Measurements from ENCODE around the gene SOD2. TPM values are rescaled to one million over a fixed set of nuclear protein-coding genes. Genes with fewer than 3 reads are reported as not detected.

The SOD2 gene
- polyA plus RNA-seq, 1 of the 3 experiments (the other 2 are of a cell fraction), result 26.8 TPM

DNA sequence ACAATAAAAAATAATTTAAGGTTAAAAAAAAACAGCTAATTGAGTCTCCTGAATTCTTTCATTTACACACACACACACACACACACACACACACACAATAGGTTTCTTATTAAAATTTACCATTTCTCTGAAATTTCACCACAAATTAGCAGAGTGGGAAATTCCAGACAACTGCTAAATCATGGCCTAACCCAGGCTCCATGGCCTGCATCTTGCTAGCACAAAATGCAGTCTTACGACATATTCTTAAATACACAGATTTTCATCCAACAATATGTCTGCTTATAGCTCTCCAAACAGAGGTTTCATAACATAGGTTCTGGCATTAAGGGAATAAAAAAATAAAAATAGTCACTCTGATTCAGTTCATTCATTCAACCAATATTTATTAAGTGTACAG lies 46.9 kb downstream of the SOD2 start:
- no peak overlapping the region for H3K4me2 ChIP-seq
- H3K9ac ChIP-seq, result no peak overlapping the region
- no peaks in the 10 kb centered on the region for H3K79me2 ChIP-seq (ENCODE audit: insufficient read depth)
- TF ChIP-seq JUND (IDR thresholded peaks at IDR 0.05), result no peak
- TF ChIP-seq, protein P1, sequence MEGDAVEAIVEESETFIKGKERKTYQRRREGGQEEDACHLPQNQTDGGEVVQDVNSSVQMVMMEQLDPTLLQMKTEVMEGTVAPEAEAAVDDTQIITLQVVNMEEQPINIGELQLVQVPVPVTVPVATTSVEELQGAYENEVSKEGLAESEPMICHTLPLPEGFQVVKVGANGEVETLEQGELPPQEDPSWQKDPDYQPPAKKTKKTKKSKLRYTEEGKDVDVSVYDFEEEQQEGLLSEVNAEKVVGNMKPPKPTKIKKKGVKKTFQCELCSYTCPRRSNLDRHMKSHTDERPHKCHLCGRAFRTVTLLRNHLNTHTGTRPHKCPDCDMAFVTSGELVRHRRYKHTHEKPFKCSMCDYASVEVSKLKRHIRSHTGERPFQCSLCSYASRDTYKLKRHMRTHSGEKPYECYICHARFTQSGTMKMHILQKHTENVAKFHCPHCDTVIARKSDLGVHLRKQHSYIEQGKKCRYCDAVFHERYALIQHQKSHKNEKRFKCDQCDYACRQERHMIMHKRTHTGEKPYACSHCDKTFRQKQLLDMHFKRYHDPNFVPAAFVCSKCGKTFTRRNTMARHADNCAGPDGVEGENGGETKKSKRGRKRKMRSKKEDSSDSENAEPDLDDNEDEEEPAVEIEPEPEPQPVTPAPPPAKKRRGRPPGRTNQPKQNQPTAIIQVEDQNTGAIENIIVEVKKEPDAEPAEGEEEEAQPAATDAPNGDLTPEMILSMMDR (IDR thresholded peaks at IDR 0.05), result no peak
- no peaks in the 10 kb centered on the region for H3K27me3 ChIP-seq (ENCODE audit: insufficient read depth)
- no peak for DNase-seq
- WGBS (ENCODE audit: low lambda C conversion rate), result 88% methylated on average over 1 of the region's 1 CpG
- CTCF ChIA-PET, result interaction anchor here (1.0 to 2.8 kb wide), 2 partner anchors 8 to 496 kb away, joined by 3 to 17 read pairs; no protein-coding TSS in a partner anchor
- H3K27ac ChIP-seq (ENCODE audit: low read depth in 2 of 2, low read length in 1 of 2), result no peak overlapping the region
- H3K9me3 ChIP-seq, result no peaks in the 10 kb centered on the region
- POLR2A ChIA-PET, result interaction anchor here (0.6 kb wide), 1 partner anchor 11 kb away, joined by 5 read pairs; no protein-coding TSS in a partner anchor
- no peaks in the 10 kb centered on the region for H3K9me2 ChIP-seq
- no peaks in the 10 kb centered on the region for H3F3A ChIP-seq (replicated peaks; ENCODE audit: insufficient read depth)
- H3K4me1 ChIP-seq (ENCODE audit: control insufficient read depth in 1 of 2, insufficient read depth in 2 of 2, low read depth in 1 of 2, low read length in 1 of 2), result no peaks in the 10 kb centered on the region
- no peaks in the 10 kb centered on the region for H4K20me1 ChIP-seq (ENCODE audit: insufficient read depth)
- no peaks in the 10 kb centered on the region for H3K36me3 ChIP-seq (replicated peaks in 1 of 2; ENCODE audit: control insufficient read depth in 1 of 2, insufficient read depth in 2 of 2, low read length in 1 of 2)
- H2AFZ ChIP-seq (ENCODE audit: low read depth), result no peak overlapping the region
- H3K4me3 ChIP-seq (ENCODE audit: low read depth in 2 of 2, low read length in 1 of 2), result no peak overlapping the region

DNA sequence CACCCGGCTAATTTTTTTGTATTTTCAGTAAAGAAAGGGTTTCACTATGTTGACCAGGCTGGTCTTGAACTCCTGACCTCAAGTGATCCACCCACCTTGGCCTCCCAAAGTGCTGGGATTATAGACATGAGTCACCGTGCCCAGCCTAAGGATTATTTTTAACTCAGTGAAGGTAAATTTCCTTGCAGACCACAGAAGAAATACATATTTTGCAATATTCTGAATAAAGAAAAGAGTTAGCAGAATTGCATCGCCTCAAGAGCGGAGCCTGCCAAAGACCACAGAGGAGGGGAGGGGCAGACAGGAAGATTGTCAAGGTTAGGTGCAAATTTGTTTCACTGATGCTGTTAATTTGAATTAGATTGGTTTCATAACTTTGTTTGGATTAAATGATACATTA lies 47.4 kb downstream of the SOD2 start:
- H3K9me3 ChIP-seq, result no peaks in the 10 kb centered on the region
- H3K4me2 ChIP-seq, result no peak overlapping the region
- H2AFZ ChIP-seq (ENCODE audit: low read depth), result no peak overlapping the region
- H3K4me3 ChIP-seq (ENCODE audit: low read depth in 2 of 2, low read length in 1 of 2), result no peak overlapping the region
- POLR2A ChIA-PET, result no interaction called here
- H3K9me2 ChIP-seq, result no peaks in the 10 kb centered on the region
- H3K9ac ChIP-seq, result no peak overlapping the region
- 80% methylated on average over 4 of the region's 4 CpGs for WGBS (ENCODE audit: low lambda C conversion rate)
- no peaks in the 10 kb centered on the region for H3K79me2 ChIP-seq (ENCODE audit: insufficient read depth)
- H3K4me1 ChIP-seq (ENCODE audit: control insufficient read depth in 1 of 2, insufficient read depth in 2 of 2, low read depth in 1 of 2, low read length in 1 of 2), result no peaks in the 10 kb centered on the region
- no peaks in the 10 kb centered on the region for H3F3A ChIP-seq (replicated peaks; ENCODE audit: insufficient read depth)
- TF ChIP-seq MEF2A (IDR thresholded peaks at IDR 0.05; ENCODE audit: borderline replicate concordance, low read depth) (no peak), JUND (IDR thresholded peaks at IDR 0.05) (no peak)
- TF ChIP-seq, protein P2, sequence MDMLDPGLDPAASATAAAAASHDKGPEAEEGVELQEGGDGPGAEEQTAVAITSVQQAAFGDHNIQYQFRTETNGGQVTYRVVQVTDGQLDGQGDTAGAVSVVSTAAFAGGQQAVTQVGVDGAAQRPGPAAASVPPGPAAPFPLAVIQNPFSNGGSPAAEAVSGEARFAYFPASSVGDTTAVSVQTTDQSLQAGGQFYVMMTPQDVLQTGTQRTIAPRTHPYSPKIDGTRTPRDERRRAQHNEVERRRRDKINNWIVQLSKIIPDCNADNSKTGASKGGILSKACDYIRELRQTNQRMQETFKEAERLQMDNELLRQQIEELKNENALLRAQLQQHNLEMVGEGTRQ (IDR thresholded peaks at IDR 0.05; ENCODE audit: borderline replicate concordance, low read depth, low read length), result no peak
- no peaks in the 10 kb centered on the region for H3K27me3 ChIP-seq (ENCODE audit: insufficient read depth)
- no peaks in the 10 kb centered on the region for H3K36me3 ChIP-seq (replicated peaks in 1 of 2; ENCODE audit: control insufficient read depth in 1 of 2, insufficient read depth in 2 of 2, low read length in 1 of 2)
- H4K20me1 ChIP-seq (ENCODE audit: insufficient read depth), result no peaks in the 10 kb centered on the region
- H3K27ac ChIP-seq (ENCODE audit: low read depth in 2 of 2, low read length in 1 of 2), result no peak overlapping the region
- DNase-seq, result no peak
- CTCF ChIA-PET, result interaction anchor here (2.8 kb wide), 1 partner anchor 9 kb away, joined by 17 read pairs; no protein-coding TSS in a partner anchor

Small RNA genes lying within 50 kb of the gene (small RNA-seq; reads per million reads assigned to genes)
- 0 reads per million in 7 experiments for gene RNU4ATAC18P

Other genes with a start within 250 kb of the SOD2 start
- 12.8 and 14.0 TPM in 2 replicates for gene WTAP, start 34.3 kb upstream of the SOD2 start, polyA plus RNA-seq (2012; rRNA removed)
- gene ACAT2, start 68.8 kb upstream of the SOD2 start, polyA plus RNA-seq (2012; rRNA removed), result 13.1 and 14.5 TPM in 2 replicates
- 138 and 154 TPM in 2 replicates for gene TCP1, start 96.4 kb upstream of the SOD2 start, polyA plus RNA-seq (2012; rRNA removed)
- 84.4 and 89.3 TPM in 2 replicates for gene MRPL18, start 97.2 kb upstream of the SOD2 start, polyA plus RNA-seq (2012; rRNA removed)
- not detected in 2 replicates for gene PNLDC1, start 107.0 kb upstream of the SOD2 start, polyA plus RNA-seq (2012; rRNA removed)
- not detected in 2 replicates for gene MAS1, start 197.7 kb upstream of the SOD2 start, polyA plus RNA-seq (2012; rRNA removed)